ENCODE data around the gene HES7. TPM values are rescaled to one million over a fixed set of nuclear protein-coding genes. Genes with fewer than 3 reads are reported as not detected.
A peak's percentile ranks its signal among the peaks of the same experiment; 100 is the strongest.

Gene HES7
- total and polyA plus RNA-seq, 2 experiments from 2014 or later, result not detected

GRCh38 chr17:8166731-8167130 lies 42.8 kb upstream of the HES7 start:
- Histone ChIP-seq H3K4me3 (no peak overlapping the region), H3K9me3 (ENCODE audit: low read depth) (no peaks in the 10 kb centered on the region), H2AFZ (no peak overlapping the region), H3K79me2 (ENCODE audit: insufficient read depth) (peaks cover 9% of the 10 kb centered on the region), H3K27me3 (replicated peaks; ENCODE audit: insufficient read depth) (no peaks in the 10 kb centered on the region), H3K4me2 (ENCODE audit: unreplicated experiment) (no peak overlapping the region), H4K20me1 (ENCODE audit: insufficient read depth) (no peaks in the 10 kb centered on the region), H3K9ac (peak overlapping the region; percentile 68; the same call in 1 of the 2 replicates), H3K4me1 (ENCODE audit: insufficient read depth) (peaks cover 26% of the 10 kb centered on the region), H3K36me3 (ENCODE audit: low read depth) (no peaks in the 10 kb centered on the region), H3F3A (ENCODE audit: insufficient read depth) (peaks cover 26% of the 10 kb centered on the region), H3K27ac (peak overlapping the region; percentile 87; the same call in 1 of the 2 replicates), H3K9me2 (ENCODE audit: insufficient read depth) (no peaks in the 10 kb centered on the region)
- 82 to 85% methylated on average over 6 of the region's 6 CpGs for WGBS, 2 experiments (ENCODE audit: low coverage in 1 of 2, low lambda C conversion rate in 2 of 2, missing lambda C conversion rate in 2 of 2)
- TF ChIP-seq EZH2 (IDR thresholded peaks at IDR 0.05; ENCODE audit: insufficient read depth, poor library complexity, severe bottlenecking), result no peak
- no peak for TF ChIP-seq EZH2phosphoT487 (IDR thresholded peaks at IDR 0.05; ENCODE audit: insufficient read depth, low read depth)
- in situ Hi-C loops (cut with MboI), result no loop called here
- no peak for DNase-seq

DNA sequence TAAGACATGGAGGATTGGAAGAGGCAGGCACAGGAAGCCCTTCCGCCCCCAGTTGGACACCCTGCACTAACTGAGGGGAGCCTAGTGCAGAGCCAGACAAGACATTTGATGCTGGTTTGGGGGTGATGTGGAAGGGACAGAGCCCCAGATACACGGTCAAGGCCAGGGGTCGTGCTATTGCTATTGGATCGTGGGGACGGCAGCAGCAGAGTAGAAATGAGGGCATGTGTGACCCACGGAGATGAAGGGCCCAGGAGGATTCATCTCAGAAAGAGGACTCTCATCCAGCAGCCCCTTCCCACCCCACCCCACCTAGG lies 40.9 kb upstream of the HES7 start:
- H3K27ac ChIP-seq, result peak overlapping the region; percentile 82
- no peaks in the 10 kb centered on the region for H4K20me1 ChIP-seq (ENCODE audit: insufficient read depth)
- H3K79me2 ChIP-seq (ENCODE audit: insufficient read depth), result peaks cover 21% of the 10 kb centered on the region
- peak overlapping the region; percentile 100 for H3K9ac ChIP-seq
- peaks cover 35% of the 10 kb centered on the region for H3K4me1 ChIP-seq (ENCODE audit: insufficient read depth)
- in situ Hi-C loops (cut with MboI), result no loop called here
- H3F3A ChIP-seq (ENCODE audit: insufficient read depth), result peaks cover 35% of the 10 kb centered on the region
- H3K4me3 ChIP-seq, result peak overlapping the region; percentile 8; the same call in 1 of the 2 replicates
- no peaks in the 10 kb centered on the region for H3K9me2 ChIP-seq (ENCODE audit: insufficient read depth)
- H3K9me3 ChIP-seq (ENCODE audit: low read depth), result no peaks in the 10 kb centered on the region
- no peak for DNase-seq
- H3K36me3 ChIP-seq (ENCODE audit: low read depth), result no peaks in the 10 kb centered on the region
- 55 to 63% methylated on average over 6 of the region's 6 CpGs for WGBS, 2 experiments (ENCODE audit: low coverage in 1 of 2, low lambda C conversion rate in 2 of 2, missing lambda C conversion rate in 2 of 2)
- peak overlapping the region; percentile 43 for H2AFZ ChIP-seq
- no peak for TF ChIP-seq EZH2phosphoT487 (IDR thresholded peaks at IDR 0.05; ENCODE audit: insufficient read depth, low read depth)
- TF ChIP-seq EZH2 (IDR thresholded peaks at IDR 0.05; ENCODE audit: insufficient read depth, poor library complexity, severe bottlenecking), result no peak
- H3K4me2 ChIP-seq (ENCODE audit: unreplicated experiment), result peak overlapping the region; percentile 76
- no peaks in the 10 kb centered on the region for H3K27me3 ChIP-seq (replicated peaks; ENCODE audit: insufficient read depth)

DNA sequence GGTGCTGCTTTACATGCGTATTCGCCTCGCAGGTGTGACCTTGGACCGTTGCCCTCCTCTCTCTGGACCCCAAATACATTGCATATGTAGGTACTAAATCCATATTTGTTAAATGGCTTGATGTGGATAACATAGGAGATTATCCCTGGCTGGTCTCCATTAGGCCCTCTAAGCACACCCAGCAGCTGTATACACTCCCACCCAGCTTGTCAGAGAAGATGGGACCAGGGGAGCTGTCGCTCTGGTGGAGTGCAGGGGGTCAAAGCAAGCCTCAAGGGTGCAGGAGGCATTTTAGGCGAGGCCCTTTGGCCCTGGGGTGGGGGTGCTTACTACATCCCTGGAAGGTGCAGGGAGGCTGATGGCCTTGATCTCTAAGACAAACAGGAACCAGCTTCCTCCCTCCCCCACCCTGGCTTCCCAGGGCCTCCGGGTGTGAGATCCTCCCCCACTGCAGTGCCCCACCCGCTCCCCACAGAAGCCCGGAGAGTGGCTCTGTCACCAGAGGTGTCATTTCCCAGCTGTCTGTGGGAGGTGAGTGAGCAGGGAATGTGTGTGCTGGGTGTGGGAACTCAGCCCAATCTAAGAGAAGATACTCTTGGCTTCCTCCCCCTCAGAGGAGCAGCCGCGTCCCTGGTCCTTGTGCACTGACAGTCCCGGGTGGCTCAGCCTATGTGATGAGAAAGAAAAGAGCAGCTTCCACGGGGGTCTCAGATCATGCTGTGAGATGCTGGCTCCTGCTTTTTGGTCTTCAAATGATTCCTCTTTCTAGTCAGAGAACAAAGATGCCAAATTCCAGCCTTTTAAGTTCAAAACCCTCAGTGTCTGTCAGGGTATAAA lies 40.3 kb upstream of the HES7 start:
- no peak for TF ChIP-seq EZH2 (IDR thresholded peaks at IDR 0.05; ENCODE audit: insufficient read depth, poor library complexity, severe bottlenecking)
- no peak for TF ChIP-seq EZH2phosphoT487 (IDR thresholded peaks at IDR 0.05; ENCODE audit: insufficient read depth, low read depth)
- H3K9ac ChIP-seq, result peak overlapping the region; percentile 100
- H3K4me2 ChIP-seq (ENCODE audit: unreplicated experiment), result peak overlapping the region; percentile 76
- H3K4me3 ChIP-seq, result peak overlapping the region; percentile 8
- H3F3A ChIP-seq (ENCODE audit: insufficient read depth), result peaks cover 35% of the 10 kb centered on the region
- no peaks in the 10 kb centered on the region for H4K20me1 ChIP-seq (ENCODE audit: insufficient read depth)
- peaks cover 21% of the 10 kb centered on the region for H3K79me2 ChIP-seq (ENCODE audit: insufficient read depth)
- 17 to 21% methylated on average over 12 to 13 of the region's 13 CpGs for WGBS, 2 experiments (ENCODE audit: low coverage in 1 of 2, low lambda C conversion rate in 2 of 2, missing lambda C conversion rate in 2 of 2)
- H3K27ac ChIP-seq, result peak overlapping the region; percentile 82
- no peaks in the 10 kb centered on the region for H3K36me3 ChIP-seq (ENCODE audit: low read depth)
- peak overlapping the region; percentile 43 for H2AFZ ChIP-seq
- H3K9me2 ChIP-seq (ENCODE audit: insufficient read depth), result no peaks in the 10 kb centered on the region
- H3K27me3 ChIP-seq (replicated peaks; ENCODE audit: insufficient read depth), result no peaks in the 10 kb centered on the region
- no peaks in the 10 kb centered on the region for H3K9me3 ChIP-seq (ENCODE audit: low read depth)
- H3K4me1 ChIP-seq (ENCODE audit: insufficient read depth), result peaks cover 35% of the 10 kb centered on the region
- peak; percentile 87 for DNase-seq
- in situ Hi-C loops (cut with MboI), result no loop called here

DNA sequence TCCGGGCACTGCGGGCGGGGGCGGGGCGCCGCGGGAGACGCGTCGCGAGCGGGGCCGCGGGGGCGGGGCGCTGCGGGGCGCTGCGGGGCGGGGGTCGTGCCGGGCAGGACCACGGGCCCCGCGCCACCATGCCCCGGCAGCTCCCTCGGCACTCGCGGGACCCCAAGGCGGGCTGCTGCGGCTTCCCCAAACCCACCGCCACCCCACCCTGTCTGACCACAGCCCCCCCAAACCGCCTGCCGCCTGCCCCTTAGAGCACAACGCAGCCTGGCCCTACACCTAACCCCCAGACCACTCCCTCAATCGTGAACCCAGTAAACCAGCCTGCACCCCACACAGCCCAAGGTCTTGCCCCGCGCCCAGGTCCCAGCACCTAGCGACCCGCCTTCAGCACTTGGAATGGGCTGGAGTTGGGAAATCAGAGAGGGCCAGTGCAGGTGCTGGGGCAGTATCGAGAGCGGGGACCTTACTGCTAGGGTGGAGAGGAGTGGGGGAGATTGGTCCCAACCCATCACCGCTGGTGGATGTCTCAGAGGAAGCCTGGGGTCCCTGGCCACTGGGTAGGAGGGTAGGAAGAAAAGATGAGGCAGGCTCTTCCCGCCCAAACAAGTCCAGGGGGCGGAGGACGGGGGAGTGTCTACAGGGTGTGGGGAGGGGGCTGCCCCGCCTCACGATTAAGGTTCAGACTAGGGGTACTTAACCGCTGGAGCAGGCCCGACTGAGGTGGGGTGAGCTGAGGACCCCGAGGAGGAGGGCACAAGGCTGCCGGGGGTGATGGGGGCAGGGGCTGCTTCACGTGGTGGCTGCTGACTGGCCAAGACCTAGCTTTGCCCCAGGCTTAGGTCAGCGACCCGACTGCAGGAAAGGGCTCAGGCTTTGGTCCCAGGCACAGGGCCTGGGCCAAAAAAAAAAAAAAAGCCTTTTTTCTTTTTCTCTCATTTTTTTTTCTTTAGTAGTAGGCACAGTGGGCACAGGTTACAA lies 39.4 kb upstream of the HES7 start:
- Histone ChIP-seq H3K27ac (peak overlapping the region; percentile 82), H3F3A (ENCODE audit: insufficient read depth) (peaks cover 38% of the 10 kb centered on the region), H4K20me1 (ENCODE audit: insufficient read depth) (no peaks in the 10 kb centered on the region), H3K9me2 (ENCODE audit: insufficient read depth) (no peaks in the 10 kb centered on the region), H3K9me3 (ENCODE audit: low read depth) (no peaks in the 10 kb centered on the region), H2AFZ (peak overlapping the region; percentile 80), H3K9ac (peak overlapping the region; percentile 100), H3K4me3 (peak overlapping the region; percentile 73), H3K4me1 (ENCODE audit: insufficient read depth) (peaks cover 35% of the 10 kb centered on the region), H3K27me3 (replicated peaks; ENCODE audit: insufficient read depth) (no peaks in the 10 kb centered on the region), H3K4me2 (ENCODE audit: unreplicated experiment) (peak overlapping the region; percentile 76), H3K36me3 (ENCODE audit: low read depth) (no peaks in the 10 kb centered on the region), H3K79me2 (ENCODE audit: insufficient read depth) (peaks cover 21% of the 10 kb centered on the region)
- DNase-seq, result no peak
- in situ Hi-C loops (cut with MboI), result no loop called here
- TF ChIP-seq EZH2phosphoT487 (IDR thresholded peaks at IDR 0.05; ENCODE audit: insufficient read depth, low read depth), result no peak
- no peak for TF ChIP-seq EZH2 (IDR thresholded peaks at IDR 0.05; ENCODE audit: insufficient read depth, poor library complexity, severe bottlenecking)
- 8 to 16% methylated on average over 17 to 53 of the region's 55 CpGs for WGBS, 2 experiments (ENCODE audit: low coverage in 1 of 2, low lambda C conversion rate in 2 of 2, missing lambda C conversion rate in 2 of 2)

Measured in GM23248 (cell line).